GM21390 (cell line): Measurements from ENCODE around the gene FIS1.

Source experiments
- ATAC-seq: cut with Tn5 transposase; IDR thresholded peaks from one replicate; pipeline ENCODE4 v1.9.1; 2021; ENCODE audit not compliant: unreplicated experiment

Gene FIS1

GRCh38 chr7:101235050-101235449 is 9.8 kb downstream of the FIS1 start:
- ATAC-seq = no peak

- no peak for ATAC-seq
Measured at GRCh38 chr7:101234636-101235035, 10.2 kb downstream of the FIS1 start.

GRCh38 chr7:101233907-101234547 is 10.9 kb downstream of the FIS1 start:
- ATAC-seq = no peak

- no peak for ATAC-seq
Measured at GRCh38 chr7:101232141-101232850, 12.6 kb downstream of the FIS1 start.

- ATAC-seq = no peak
Measured at GRCh38 chr7:101231644-101232043, 13.2 kb downstream of the FIS1 start.

- no peak for ATAC-seq
Measured at GRCh38 chr7:101226721-101227120, 18.2 kb downstream of the FIS1 start.

GRCh38 chr7:101225650-101226049 is 19.2 kb downstream of the FIS1 start:
- no peak for ATAC-seq

- no peak for ATAC-seq
Measured at GRCh38 chr7:101223528-101223927, 21.4 kb downstream of the FIS1 start.

GRCh38 chr7:101222275-101222830 is 22.5 kb downstream of the FIS1 start:
- ATAC-seq = no peak

GRCh38 chr7:101220295-101220694 is 24.6 kb downstream of the FIS1 start:
- no peak for ATAC-seq

GRCh38 chr7:101218236-101219125 is 26.4 kb downstream of the FIS1 start:
- ATAC-seq = no peak

GRCh38 chr7:101217388-101218235 is 27.3 kb downstream of the FIS1 start, which contains the start of the genes PLOD3 and ZNHIT1:
Gene PLOD3 (minus strand): TSS chr7:101217581. CDS start chr7:101217274, 307 bp downstream.
Gene ZNHIT1 (plus strand): TSS chr7:101218165. CDS start chr7:101218196, 31 bp downstream.
- ATAC-seq = peak; percentile 65

- peak; percentile 21 for ATAC-seq
Measured at GRCh38 chr7:101216860-101217387, 28.0 kb downstream of the FIS1 start.

GRCh38 chr7:101216001-101216859 is 28.7 kb downstream of the FIS1 start:
- ATAC-seq = no peak

GRCh38 chr7:101212014-101212413 is 32.9 kb downstream of the FIS1 start:
- ATAC-seq = no peak

- ATAC-seq = no peak
Measured at GRCh38 chr7:101211501-101211900, 33.4 kb downstream of the FIS1 start.

- no peak for ATAC-seq
Measured at GRCh38 chr7:101210143-101210542, 34.7 kb downstream of the FIS1 start.

GRCh38 chr7:101208794-101209193 is 36.1 kb downstream of the FIS1 start:
- no peak for ATAC-seq

- no peak for ATAC-seq
Measured at GRCh38 chr7:101207459-101207858, 37.4 kb downstream of the FIS1 start.
